GM21390 (cell line): ENCODE data around the gene PEPD.

Source experiments
- ATAC-seq: cut with Tn5 transposase; IDR thresholded peaks from one replicate; pipeline ENCODE4 v1.9.1; 2021; ENCODE audit not compliant: unreplicated experiment

The PEPD gene

DNA sequence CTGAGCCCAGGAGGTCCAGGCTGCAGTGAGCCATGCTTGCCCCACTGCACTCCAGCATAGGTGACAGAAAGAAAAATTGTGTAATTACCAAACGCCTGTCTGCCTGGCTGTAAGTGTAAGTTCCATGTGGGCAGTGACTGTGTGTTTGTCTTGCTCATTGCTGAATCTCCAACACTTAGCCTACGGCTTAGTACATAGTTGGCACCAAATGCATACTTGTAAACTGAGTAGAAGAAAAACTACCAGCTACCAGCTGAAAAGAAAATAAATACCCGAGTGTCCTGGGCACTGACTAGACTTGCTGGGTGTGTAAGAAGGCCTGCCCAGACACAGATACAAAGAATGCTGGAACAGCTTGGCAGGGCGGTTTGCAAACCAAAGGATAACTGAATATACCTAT is 150.8 kb downstream of the PEPD start:
- no peak for ATAC-seq

DNA sequence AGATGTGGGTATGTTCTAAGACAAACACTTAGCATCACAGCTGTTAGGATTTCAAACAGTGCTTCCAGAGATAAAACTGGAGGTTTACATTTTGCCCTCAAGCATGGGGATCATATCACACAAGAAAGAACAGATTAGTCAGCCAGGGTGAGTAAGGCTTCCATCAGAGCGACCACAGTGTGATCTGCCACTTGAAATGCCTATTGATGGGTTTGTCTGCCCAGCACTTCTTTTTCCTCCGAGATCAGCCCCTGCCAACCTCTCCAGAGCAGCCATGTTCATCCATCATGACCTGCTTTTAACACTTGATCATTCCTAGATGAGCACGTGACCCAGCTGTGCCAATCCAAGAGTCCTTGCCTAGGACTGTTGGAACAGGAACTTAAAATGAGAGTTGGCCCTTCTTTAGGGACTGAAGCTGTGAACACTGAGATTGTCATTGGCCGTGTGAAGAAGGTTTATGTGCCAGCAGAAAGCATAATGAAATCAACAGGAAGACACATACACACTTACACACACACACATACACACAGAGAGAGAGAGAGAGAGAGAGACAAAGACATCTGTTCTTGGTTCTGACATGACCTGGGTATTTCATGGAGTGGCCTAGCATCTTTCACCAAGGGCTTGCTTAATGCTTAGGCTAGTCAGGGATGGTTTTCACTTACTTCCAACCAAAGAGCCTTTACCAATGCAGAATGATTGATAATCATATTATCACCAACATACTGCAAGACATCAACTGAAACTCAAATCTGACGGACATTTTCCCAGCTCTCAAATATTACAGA is 153.3 kb downstream of the PEPD start:
- ATAC-seq = no peak

DNA sequence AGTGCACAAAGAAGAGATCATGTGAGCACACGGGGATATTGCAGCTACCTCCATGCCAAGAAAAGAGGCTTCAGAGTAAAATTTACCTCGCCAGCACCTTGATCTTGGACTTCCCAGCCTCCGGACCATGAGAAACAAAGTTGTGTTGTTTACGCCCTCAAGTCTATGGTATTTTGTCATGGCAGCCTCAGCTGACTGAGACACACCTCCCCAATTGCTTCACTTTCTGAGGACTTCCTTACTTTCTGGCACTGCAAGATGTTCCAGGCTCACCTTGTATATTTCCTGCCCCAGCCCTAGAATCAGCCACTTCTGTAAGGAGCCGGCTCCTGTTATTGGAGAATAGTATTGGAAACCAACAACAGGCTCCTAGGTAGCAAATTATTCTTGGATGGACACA is 154.7 kb downstream of the PEPD start:
- ATAC-seq = no peak

- ATAC-seq = no peak
Observed at GRCh38 chr19:33366127-33366526, 155.5 kb downstream of the PEPD start.

- ATAC-seq = no peak
Observed at GRCh38 chr19:33365691-33366090, 155.9 kb downstream of the PEPD start.

DNA sequence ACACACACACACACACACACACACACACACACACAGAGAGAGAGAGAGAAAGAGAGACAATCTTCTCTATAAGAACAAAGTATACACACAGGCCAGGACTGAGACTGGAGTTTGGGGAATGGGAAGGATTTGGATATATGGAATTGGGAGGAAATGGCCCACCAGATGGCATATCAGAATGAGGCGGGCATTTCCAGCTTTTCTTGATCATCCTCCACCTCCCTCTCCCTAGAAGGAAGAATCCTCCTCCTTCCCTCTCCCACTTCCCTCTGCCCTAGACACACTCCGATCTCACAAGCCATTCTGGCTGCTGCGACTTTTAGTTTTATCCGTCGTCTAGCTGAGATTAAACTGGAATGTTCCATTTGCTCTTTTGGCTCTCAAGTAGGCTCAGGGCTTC is 158.1 kb downstream of the PEPD start:
- no peak for ATAC-seq

DNA sequence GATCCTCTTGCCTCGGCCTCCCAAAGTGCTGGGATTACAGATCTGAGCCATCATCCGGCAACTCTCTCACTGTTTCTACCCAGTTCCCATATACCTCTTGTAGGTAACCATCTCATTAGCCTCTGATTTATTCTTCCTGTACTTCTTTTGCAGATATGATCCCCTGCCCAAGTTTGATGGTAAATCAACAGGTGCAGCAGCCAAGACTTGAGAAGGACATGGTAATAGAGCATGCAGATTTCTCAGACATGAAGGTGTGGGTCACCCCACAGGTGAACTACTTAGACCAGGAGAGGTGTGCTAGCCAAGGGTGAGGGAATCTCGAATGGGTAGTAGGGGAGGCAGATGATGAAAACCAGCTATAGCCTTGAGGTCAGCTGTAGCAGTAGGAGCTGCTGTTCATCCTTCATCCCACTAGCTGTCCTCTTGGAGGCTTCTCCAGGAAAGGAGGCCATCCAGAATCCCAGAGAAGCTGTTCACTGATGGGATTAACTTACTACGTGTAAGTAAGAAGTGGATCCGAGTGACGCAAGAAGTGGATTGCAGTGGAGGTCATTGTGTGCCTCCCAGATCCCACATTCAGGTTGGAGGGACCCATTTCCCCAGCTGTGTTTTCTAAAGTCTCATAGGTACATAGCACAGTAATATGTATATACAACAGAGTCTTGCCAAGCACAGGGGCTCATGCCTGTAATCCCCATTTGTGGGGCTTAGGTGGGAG is 158.9 kb downstream of the PEPD start:
- no peak for ATAC-seq

DNA sequence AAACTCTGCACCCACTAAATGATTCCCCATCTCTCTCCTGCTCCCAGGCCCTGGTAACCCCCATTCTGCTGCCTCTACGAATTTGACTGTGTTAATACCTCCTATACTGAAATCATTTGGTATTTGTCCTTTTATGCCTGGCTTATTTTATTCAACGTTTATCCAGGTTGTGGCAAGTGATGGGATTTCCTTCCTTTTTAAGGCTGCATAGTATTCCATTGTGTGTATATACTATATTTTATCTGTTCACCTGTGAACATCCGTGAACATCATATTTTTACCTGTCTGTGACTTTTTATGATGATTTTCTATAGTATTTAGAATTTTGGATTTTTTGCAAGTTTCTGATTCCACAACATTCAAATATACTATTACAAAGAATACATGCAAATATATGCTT is 162.0 kb downstream of the PEPD start:
- no peak for ATAC-seq

- ATAC-seq = no peak
Observed at GRCh38 chr19:33358408-33358807, 163.2 kb downstream of the PEPD start.

DNA sequence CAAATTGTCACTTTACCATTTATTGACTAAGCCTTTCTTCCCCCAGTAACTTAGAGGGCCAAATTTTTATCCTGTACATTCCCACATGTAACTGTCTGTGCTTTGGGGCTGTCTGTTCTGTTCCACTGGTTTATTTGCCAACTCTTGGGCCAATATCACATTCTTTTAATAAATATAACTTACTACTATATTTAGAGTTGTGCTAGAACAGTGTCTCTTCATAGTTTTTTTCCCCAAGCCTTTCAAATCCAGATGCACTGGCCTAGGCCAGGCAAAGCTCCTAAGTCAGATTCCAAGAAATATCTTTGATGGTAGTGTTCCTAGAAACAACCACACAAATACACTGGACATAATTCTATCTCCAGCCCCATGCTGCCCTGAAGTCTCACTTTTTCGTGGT is 164.0 kb downstream of the PEPD start:
- no peak for ATAC-seq

GRCh38 chr19:33355535-33355934 is 166.1 kb downstream of the PEPD start:
- no peak for ATAC-seq

DNA sequence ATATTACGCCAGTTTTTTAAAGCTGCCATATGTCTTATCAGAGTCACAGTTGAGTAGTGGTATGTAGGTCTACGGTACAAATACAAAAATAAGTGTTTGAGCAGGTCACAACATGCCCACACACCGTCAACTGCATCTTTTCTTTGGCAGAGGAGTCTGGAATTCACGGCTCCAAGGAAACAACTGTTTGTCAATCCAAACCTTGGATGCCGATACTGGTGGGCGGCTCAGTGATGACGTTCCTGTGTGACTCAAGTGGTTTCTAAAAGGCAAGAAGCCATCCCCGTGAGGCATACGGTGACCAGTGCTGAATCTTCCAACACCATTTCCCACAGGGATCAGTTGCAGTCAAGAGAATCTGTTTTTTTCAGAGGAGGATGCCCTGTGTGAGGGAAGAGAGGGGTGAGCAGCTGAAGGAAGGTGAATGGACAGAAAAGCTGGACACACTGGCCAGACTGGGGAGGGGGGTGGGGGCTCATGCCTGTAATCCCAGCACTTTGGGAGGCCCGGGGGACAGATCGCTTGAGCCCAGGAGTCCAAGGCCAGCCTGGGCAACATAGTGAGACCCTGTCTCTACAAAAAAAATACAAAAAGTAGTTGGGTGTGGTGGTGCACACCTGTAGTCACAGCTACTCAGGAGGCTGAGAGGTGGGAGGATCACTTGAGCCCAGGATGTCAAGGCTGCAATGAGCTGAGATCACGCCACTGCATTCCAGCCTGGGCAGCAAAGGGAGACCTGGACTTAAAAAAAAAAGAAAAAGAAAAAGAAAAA is 170.9 kb downstream of the PEPD start:
- no peak for ATAC-seq

DNA sequence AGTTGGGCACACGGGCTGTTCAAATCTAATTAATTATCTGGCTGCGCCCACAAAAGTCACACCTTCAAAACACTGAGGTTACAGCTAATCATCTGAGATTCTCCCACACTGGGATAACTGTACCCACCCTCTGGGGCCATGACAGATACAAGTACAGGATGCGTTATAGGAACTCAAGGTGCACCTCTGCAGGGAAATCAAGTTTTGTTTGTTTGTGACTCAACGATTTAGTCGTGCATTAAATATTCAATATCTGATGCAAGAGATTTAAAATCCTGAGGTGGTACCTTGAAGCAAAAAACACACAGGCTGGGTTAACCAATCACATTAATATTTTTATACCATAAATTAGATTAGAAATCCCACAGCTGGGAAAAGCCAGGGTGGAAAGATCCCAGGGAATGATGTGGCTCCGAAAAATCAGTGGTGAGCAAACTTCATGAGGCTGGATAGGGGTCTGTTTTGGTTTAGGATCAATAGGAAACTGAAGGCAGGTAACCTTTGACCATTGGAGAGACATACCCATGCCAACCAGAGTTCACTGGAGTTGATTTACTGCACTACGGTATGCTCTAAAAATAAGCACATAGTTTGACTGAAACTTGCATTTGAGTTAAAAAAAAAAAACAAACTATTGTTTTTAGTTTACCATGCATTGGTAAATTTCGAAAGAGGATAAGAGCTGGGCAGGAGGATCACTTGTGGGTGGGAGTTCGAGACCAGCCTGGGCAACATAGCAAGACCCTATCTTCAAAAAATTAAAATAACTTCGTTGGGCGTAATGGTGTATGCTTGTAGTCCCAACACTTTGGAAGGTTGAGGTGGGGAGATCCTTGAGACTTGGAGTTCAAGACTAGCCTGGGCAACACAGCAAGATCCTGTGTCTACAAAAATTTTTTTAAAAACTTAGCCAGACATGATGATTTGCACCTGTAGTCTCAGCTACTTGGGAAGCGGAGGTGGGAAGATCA is 172.0 kb downstream of the PEPD start:
- no peak for ATAC-seq

DNA sequence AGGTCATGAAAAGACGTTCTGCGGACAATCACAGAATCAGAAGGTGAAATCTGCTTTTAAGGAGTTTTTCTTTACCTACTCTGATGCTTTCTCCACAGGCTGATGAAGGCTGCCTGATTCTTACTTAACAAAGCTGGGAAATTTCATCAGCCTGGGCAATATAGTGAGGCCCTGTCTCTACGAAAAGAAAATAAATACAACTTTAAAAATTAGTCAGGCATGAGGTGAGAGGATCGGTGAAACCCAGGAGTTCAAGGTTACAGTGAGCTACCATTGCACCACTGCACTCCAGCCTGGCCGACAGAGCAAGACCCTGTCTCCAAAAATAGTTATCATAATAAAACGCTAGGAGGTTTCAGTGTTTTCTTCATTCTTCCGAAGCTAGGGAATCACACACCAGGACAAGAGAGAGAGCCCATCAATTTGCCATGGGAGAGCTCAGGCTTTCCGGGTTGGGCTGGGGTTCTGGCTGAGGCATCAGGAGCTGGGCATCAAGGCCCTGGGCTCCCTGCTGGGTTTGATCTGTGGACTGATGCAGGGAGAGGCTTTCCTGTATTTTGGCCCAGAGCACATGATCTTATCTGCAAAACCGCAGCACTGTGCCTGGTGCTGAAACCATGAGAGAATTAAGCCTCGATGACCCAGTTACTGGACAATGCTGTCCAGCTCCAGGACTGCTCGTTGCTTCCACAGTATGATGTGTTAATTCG is 173.1 kb downstream of the PEPD start:
- no peak for ATAC-seq

- no peak for ATAC-seq
Observed at GRCh38 chr19:33347300-33347699, 174.3 kb downstream of the PEPD start.

DNA sequence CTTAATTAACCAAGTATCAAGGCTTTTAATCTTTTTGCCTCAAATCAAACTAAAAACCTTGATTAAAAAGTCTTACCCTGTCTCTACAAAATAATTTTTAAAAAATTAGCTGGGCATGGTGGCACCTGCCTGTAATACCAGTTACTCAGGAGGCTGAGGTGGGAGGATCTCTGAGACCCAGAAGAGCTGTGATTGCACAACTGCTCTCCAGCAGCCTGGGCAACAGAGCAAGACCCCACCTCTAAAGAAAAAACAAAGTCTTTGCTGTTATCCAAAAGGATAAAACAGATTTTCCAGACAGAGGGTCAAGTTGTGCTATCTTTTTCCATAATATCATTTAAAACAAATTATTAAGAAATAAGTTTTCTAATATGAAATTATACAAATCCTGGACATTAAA is 174.9 kb downstream of the PEPD start:
- ATAC-seq = no peak

DNA sequence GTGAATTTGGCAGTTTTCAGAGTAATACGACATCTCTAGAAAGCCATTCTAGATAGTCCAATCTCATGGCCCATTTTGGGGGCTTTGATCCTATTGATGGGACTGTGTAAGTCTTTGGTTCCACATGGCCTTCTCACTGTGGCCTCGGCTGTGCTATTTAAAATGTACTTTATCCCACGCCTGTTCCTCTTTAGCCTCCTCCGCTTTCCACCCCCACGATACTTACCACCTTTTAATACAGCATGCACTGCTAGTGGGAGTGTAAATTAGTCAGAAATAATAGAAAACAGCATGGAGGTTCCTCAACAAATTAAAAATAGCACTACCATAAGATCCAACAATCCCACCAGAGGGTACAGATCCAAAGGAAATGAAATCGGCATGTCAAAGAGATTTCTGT is 176.4 kb downstream of the PEPD start:
- no peak for ATAC-seq

DNA sequence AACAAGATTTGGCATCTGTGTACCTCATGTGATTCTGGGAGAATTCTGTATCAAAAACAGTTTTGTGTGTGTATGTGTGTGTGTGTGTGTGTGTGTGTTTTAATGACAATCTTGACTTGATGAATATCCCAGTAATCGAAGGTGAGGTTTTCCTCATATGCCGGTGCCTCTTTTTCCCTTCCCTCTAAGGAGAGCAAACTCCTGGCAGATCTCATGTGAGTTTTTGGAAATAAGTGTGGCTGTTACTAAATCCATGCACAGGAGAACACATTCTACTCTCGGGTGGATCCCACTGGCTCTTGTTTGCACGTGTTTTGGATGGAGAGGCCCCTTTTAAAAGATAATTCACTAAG is 177.0 kb downstream of the PEPD start:
- ATAC-seq = no peak

- ATAC-seq = no peak
Observed at GRCh38 chr19:33343859-33344572, 177.6 kb downstream of the PEPD start.

DNA sequence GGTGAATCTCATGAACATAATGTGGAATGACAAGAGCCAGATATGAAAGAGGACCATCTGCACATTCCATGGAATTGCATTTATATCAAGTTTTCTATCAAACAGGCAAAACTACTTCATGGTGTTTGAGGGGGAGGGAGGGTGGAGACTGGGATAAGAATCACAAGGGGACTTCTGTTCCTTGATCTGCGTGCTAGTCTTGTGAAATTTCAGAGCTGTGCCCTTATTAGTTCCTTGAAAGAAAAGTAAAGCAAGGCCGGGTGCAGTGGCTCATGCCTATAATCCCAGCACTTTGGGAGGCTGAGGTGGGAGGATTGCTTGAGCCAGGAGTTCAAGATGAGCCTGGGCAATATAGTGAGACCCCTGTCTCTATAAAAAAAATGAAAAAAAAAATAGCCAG is 178.3 kb downstream of the PEPD start:
- ATAC-seq = no peak
